HepG2 (cell line): ENCODE data around the gene TMEM176A. TPM values are rescaled to one million over a fixed set of nuclear protein-coding genes. Genes with fewer than 3 reads are reported as not detected.
A peak's percentile ranks its signal among the peaks of the same experiment; 100 is the strongest.

ENCODE experiments used
- ARNTL ChIP-seq: sonication (generic); formaldehyde crosslinking; IDR thresholded peaks from 2 replicates; pipeline ENCODE4 v1.4.0; 2020; ENCODE audit warnings: mild to moderate bottlenecking, missing genetic modification reagents
- DBP ChIP-seq: sonication (generic); formaldehyde crosslinking; IDR thresholded peaks from 2 replicates; pipeline ENCODE4 v1.4.0; 2020; ENCODE audit warnings: missing genetic modification reagents; ENCODE audit errors: not compliant biosample characterization
- EHMT2 ChIP-seq: fragments of 200-600 bp; sonication (generic); IDR thresholded peaks from 2 replicates; pipeline ENCODE4 v1.7.0; 2017; ENCODE audit warnings: antibody characterized with exemption, low read depth, low read length, borderline replicate concordance
- MXD1 ChIP-seq: sonication (generic); formaldehyde crosslinking; IDR thresholded peaks from 2 replicates; pipeline ENCODE4 v1.4.0; 2020; ENCODE audit warnings: mild to moderate bottlenecking, missing genetic modification reagents
- RBM22 ChIP-seq: fragments of 200-400 bp; formaldehyde crosslinking; optimal IDR thresholded peaks from 2 replicates; pipeline ENCODE3; 2017; ENCODE audit warnings: mild to moderate bottlenecking, low read length, moderate library complexity
- RBM39 ChIP-seq: fragments of 200-400 bp; formaldehyde crosslinking; IDR thresholded peaks from one replicate; pipeline ENCODE4 v1.6.1; 2018; ENCODE audit warnings: antibody characterized with exemption, mild to moderate bottlenecking, low read depth, low read length; ENCODE audit not compliant: poor library complexity, severe bottlenecking
- SOX6 ChIP-seq, 2 experiments: fragments of 450-650 bp in 1 of 2; sonication (generic) in 1 of 2; formaldehyde crosslinking in 1 of 2; IDR thresholded peaks; 2 replicates each; pipeline versions ENCODE4 v1.4.0 to v1.6.1; 2017 to 2020; ENCODE audit warnings: antibody characterized with exemption in 1 of 2, mild to moderate bottlenecking in 1 of 2, missing genetic modification reagents in 1 of 2
- SYNCRIP ChIP-seq: fragments of 200-400 bp; formaldehyde crosslinking; IDR thresholded peaks from 2 replicates; pipeline ENCODE4 v1.6.1; 2018; ENCODE audit warnings: mild to moderate bottlenecking, low read depth, low read length; ENCODE audit not compliant: insufficient read depth
- TFDP1 ChIP-seq: IDR thresholded peaks from 2 replicates; pipeline ENCODE4 v1.6.1; 2016; ENCODE audit warnings: missing compliant biosample characterization, missing genetic modification reagents, borderline replicate concordance
- ZBTB46 ChIP-seq: sonication (generic); formaldehyde crosslinking; IDR thresholded peaks from 2 replicates; pipeline ENCODE4 v1.4.0; 2020; ENCODE audit warnings: mild to moderate bottlenecking, missing genetic modification reagents, borderline replicate concordance
- ZNF747 ChIP-seq: sonication (generic); formaldehyde crosslinking; IDR thresholded peaks from 2 replicates; pipeline ENCODE4 v1.8.1; 2023; ENCODE audit warnings: missing genetic modification reagents, mild to moderate bottlenecking, borderline replicate concordance
- ZSCAN31 ChIP-seq: sonication (generic); formaldehyde crosslinking; IDR thresholded peaks from 2 replicates; pipeline ENCODE4 v1.5.0; 2020; ENCODE audit warnings: low read depth, mild to moderate bottlenecking, missing genetic modification reagents
- polyA plus RNA-seq, 8 experiments: library from polyadenylated mRNA; depleted of rRNA in 3 of 8; stranded (reverse) in 7 of 8; unstranded in 1 of 8; fragments of >200 nt; fragmentation: Illumina TruSeq in 4 of 8; extraction: Trizol in 4 of 8; gene quantifications; 2 replicates each; pipeline versions ENCODE4 v1.2.1 to v1.2.3, GENCODE V29; 2011 to 2016; ENCODE audit warnings: low read depth in 4 of 8, missing spikeins in 1 of 8, mixed read lengths in 1 of 8; ENCODE audit not compliant: insufficient read depth in 1 of 8
- total RNA-seq, 5 experiments: library from RNA; depleted of rRNA; stranded (reverse); fragments of >200 nt; fragmentation: Illumina TruSeq; extraction: Trizol; gene quantifications; 2 replicates each; pipeline ENCODE4 v1.2.3, GENCODE V29; 2016; ENCODE audit warnings: low read depth in 1 of 5
- TF ChIP-seq, protein P1 (sequence below): sonication (generic); formaldehyde crosslinking; IDR thresholded peaks from 2 replicates; pipeline ENCODE4 v1.4.0; 2020; ENCODE audit warnings: missing genetic modification reagents, borderline replicate concordance
- TF ChIP-seq, protein P2 (sequence below): sonication (generic); formaldehyde crosslinking; IDR thresholded peaks from 2 replicates; pipeline ENCODE4 v1.5.1; 2020; ENCODE audit warnings: mild to moderate bottlenecking, missing genetic modification reagents, moderate library complexity

Gene TMEM176A
- total and polyA plus RNA-seq, 2 of the 13 experiments (the other 11 are each of a cell fraction or from before 2014, with no cell fraction given), result not detected

GRCh38 chr7:150784120-150784736, 16.3 kb upstream of the TMEM176A start (continued):
- TF ChIP-seq, protein P1, sequence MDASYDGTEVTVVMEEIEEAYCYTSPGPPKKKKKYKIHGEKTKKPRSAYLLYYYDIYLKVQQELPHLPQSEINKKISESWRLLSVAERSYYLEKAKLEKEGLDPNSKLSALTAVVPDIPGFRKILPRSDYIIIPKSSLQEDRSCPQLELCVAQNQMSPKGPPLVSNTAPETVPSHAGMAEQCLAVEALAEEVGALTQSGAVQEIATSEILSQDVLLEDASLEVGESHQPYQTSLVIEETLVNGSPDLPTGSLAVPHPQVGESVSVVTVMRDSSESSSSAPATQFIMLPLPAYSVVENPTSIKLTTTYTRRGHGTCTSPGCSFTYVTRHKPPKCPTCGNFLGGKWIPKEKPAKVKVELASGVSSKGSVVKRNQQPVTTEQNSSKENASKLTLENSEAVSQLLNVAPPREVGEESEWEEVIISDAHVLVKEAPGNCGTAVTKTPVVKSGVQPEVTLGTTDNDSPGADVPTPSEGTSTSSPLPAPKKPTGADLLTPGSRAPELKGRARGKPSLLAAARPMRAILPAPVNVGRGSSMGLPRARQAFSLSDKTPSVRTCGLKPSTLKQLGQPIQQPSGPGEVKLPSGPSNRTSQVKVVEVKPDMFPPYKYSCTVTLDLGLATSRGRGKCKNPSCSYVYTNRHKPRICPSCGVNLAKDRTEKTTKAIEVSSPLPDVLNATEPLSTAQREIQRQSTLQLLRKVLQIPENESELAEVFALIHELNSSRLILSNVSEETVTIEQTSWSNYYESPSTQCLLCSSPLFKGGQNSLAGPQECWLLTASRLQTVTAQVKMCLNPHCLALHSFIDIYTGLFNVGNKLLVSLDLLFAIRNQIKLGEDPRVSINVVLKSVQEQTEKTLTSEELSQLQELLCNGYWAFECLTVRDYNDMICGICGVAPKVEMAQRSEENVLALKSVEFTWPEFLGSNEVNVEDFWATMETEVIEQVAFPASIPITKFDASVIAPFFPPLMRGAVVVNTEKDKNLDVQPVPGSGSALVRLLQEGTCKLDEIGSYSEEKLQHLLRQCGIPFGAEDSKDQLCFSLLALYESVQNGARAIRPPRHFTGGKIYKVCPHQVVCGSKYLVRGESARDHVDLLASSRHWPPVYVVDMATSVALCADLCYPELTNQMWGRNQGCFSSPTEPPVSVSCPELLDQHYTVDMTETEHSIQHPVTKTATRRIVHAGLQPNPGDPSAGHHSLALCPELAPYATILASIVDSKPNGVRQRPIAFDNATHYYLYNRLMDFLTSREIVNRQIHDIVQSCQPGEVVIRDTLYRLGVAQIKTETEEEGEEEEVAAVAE (CRISPR knock-in tag), result no peak
- no peak for TF ChIP-seq MXD1 (CRISPR knock-in tag)
- no peak for TF ChIP-seq SOX6 (IDR thresholded peaks at IDR 0.05)
- TF ChIP-seq SOX6 (CRISPR knock-in tag; IDR thresholded peaks at IDR 0.05), result peak; percentile 32; the same call in 1 of the 2 replicates
- no peak for TF ChIP-seq DBP (CRISPR knock-in tag)
- TF ChIP-seq ARNTL, result no peak
- TF ChIP-seq RBM39, result no peak
- no peak for TF ChIP-seq RBM22
- TF ChIP-seq EHMT2, result no peak
- no peak for TF ChIP-seq SYNCRIP
- no peak for TF ChIP-seq ZNF747 (CRISPR knock-in tag)
- no peak for TF ChIP-seq ZSCAN31 (CRISPR knock-in tag)
- no peak for TF ChIP-seq ZBTB46 (CRISPR knock-in tag)
- no peak for TF ChIP-seq TFDP1 (CRISPR knock-in tag)
- TF ChIP-seq, protein P2, sequence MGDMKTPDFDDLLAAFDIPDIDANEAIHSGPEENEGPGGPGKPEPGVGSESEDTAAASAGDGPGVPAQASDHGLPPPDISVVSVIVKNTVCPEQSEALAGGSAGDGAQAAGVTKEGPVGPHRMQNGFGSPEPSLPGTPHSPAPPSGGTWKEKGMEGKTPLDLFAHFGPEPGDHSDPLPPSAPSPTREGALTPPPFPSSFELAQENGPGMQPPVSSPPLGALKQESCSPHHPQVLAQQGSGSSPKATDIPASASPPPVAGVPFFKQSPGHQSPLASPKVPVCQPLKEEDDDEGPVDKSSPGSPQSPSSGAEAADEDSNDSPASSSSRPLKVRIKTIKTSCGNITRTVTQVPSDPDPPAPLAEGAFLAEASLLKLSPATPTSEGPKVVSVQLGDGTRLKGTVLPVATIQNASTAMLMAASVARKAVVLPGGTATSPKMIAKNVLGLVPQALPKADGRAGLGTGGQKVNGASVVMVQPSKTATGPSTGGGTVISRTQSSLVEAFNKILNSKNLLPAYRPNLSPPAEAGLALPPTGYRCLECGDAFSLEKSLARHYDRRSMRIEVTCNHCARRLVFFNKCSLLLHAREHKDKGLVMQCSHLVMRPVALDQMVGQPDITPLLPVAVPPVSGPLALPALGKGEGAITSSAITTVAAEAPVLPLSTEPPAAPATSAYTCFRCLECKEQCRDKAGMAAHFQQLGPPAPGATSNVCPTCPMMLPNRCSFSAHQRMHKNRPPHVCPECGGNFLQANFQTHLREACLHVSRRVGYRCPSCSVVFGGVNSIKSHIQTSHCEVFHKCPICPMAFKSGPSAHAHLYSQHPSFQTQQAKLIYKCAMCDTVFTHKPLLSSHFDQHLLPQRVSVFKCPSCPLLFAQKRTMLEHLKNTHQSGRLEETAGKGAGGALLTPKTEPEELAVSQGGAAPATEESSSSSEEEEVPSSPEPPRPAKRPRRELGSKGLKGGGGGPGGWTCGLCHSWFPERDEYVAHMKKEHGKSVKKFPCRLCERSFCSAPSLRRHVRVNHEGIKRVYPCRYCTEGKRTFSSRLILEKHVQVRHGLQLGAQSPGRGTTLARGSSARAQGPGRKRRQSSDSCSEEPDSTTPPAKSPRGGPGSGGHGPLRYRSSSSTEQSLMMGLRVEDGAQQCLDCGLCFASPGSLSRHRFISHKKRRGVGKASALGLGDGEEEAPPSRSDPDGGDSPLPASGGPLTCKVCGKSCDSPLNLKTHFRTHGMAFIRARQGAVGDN, result no peak
